HPDE6-E6E7 (cell line): ENCODE data around the gene ACSS3.
"Not testable (repeated sequence)": the region's sequence is repeated elsewhere in the genome, so short reads cannot be mapped to it uniquely, and the experiment has no call there.

Experiments used
- DNase-seq: peaks from one replicate; pipeline ENCODE4 v3.0.0; 2011; ENCODE audit warnings: missing footprints; ENCODE audit errors: extremely low spot score

Gene ACSS3, protein sequence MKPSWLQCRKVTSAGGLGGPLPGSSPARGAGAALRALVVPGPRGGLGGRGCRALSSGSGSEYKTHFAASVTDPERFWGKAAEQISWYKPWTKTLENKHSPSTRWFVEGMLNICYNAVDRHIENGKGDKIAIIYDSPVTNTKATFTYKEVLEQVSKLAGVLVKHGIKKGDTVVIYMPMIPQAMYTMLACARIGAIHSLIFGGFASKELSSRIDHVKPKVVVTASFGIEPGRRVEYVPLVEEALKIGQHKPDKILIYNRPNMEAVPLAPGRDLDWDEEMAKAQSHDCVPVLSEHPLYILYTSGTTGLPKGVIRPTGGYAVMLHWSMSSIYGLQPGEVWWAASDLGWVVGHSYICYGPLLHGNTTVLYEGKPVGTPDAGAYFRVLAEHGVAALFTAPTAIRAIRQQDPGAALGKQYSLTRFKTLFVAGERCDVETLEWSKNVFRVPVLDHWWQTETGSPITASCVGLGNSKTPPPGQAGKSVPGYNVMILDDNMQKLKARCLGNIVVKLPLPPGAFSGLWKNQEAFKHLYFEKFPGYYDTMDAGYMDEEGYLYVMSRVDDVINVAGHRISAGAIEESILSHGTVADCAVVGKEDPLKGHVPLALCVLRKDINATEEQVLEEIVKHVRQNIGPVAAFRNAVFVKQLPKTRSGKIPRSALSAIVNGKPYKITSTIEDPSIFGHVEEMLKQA

DNA sequence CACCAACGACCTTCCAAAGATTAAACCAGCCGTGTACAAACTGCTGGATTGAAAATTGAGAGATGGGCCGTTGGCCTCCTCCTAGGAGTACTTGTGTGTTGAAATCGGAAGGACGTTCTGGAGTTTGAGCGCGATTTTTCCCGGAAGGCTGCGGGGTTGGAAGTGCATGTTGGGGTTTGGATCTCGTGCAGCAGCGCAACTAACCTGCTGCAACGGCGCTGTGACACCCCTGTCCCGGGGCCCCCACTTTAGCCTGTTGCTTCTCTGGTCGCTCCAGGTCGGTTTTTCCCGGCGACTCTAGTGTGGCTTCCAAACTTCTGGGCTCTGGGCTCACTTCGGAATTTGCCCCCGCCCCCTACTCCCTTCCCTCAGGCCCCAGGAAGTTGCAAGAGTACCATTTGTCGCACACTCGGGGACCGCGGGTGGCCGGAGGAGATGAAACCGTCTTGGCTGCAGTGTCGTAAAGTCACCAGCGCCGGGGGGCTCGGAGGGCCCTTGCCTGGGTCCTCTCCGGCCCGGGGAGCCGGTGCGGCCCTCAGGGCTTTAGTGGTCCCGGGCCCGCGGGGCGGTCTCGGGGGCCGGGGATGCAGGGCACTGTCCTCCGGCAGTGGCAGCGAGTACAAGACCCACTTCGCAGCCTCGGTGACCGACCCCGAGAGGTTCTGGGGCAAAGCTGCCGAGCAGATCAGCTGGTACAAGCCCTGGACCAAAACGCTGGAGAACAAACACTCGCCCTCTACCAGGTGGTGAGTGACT lies at the start of gene ACSS3:
Gene ACSS3, plus strand, starts transcription at position 394 of the 756 bp plus-strand sequence. Its CDS starts 42 bp downstream, at position 436.
- DNase-seq, result no peak

DNA sequence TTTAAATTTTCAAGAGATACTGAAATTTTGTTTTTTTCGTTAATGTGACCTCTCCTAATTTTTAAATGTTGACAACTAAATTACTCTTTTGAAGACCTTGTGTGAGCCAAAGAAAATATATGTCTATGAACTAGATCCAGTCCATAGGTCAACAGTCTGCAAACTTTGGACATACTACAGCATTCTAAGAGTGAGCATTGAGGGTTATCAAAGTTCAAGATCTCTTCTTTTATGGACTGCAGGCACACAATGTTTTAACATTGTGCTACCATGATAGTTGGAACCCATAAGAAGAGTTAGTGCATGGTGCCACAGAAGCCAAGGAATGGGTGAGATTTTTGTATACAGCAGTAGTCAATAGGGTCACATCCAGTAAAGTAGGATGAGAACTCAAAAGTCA lies 43.0 kb upstream of the ACSS3 start:
- no peak for DNase-seq

DNA sequence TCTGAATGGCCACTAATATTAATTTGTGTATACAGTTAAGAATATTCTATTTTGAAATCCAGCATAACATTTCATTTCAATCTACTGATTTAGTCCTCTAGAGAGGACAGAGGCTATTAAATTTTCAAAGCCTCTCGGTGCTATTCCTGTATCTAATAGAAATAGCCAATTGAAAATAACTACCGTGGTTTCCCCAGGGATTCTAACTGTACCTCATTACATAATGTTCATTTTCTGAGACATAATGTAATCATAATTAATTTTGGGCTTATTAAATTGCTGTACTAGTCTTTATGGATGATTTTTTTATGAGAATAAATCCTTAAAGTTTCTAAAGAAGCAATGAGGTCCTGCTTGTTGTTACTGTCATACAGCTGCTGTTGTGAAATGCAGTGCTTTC lies 38.6 kb upstream of the ACSS3 start:
- no peak for DNase-seq

DNA sequence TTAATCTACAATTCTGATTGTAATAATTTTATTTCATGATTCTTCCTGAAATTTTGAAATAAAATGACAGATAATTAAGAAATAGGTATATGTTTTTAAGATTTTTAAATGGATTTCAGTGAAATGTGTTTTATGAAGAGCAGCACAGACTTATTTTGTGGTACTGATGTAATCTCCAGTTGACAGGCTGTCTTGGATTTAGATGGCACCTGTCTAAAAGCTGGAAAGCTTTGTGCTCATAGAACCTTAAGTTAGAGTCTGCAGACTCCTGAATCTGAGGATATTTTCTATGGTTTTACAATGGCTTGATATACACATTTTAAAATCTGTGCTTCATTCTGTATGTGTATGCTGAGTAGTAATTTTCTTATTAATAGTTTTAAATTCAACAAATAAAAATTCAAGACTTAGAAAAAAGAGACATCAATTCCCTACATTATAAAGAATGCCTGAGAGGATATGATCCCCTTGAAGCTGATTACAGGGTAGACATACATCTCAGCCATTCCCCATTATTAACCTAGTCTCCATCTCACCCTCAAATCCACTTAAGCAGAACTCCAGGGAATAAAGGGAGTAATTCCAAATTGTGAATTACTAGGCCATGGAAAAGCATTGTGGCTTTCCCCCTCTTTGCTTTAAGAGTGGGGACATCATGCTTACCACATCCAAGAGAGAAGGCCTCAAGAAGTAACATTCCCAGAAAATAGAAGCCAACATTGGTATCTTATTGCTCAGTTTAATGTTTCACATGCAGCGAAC lies 33.7 kb upstream of the ACSS3 start:
- DNase-seq, result no peak

DNA sequence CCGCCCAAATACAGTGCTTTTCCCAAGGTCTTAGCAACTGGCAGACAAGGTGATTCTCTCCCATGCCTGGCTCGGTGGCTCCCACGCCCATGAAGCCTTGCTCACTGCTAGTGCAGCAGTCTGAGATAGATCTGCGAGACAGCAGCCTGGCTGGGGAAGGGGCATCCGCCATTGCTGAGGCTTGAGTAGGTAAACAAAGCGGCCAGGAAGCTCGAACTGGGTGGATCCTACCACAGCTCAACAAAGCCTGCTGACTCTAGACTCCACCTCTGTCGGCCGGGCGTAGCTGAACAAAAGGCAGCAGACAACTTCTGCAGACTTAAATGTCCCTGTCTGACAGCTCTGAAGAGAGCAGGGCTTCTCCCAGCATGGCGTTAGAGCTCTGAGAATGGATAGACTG lies 12.9 kb upstream of the ACSS3 start:
- not testable (repeated sequence) for DNase-seq

DNA sequence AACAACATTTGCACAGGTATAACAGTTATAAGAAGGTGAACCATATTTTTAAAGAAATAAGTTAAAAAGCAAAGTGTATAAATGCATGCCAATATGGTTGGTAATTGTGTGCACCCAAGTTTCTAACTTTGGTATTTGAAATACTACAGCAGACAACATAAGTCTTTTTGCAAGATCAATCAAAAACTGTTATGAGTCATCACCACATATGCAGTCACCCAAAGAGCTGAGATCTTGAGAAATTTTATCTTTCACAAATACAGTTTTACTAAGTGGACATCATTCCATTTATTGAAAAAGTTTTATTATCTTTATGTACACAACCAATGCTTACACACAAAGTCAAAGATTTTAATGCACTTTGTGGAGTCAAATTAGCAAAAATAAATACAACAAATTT lies 7.0 kb upstream of the ACSS3 start:
- no peak for DNase-seq

DNA sequence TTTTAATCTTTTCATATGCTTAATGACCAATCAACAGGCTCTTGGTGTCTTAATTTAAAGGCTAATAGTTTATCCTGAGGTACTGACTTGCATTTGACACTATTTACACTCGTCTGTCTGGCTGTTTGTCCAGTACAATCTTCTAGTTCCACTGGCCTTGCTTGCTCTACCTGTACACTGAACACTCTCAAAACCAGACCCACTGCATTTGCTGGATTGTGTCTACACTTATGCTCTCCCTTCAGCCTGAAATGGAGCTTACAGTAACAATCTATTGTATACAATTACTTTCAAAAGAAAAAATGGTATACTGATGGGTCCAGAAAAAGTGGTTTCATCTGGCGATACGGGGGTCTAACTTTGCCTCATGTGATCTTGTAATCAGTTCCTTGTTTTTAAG lies 2.3 kb upstream of the ACSS3 start:
- no peak for DNase-seq

DNA sequence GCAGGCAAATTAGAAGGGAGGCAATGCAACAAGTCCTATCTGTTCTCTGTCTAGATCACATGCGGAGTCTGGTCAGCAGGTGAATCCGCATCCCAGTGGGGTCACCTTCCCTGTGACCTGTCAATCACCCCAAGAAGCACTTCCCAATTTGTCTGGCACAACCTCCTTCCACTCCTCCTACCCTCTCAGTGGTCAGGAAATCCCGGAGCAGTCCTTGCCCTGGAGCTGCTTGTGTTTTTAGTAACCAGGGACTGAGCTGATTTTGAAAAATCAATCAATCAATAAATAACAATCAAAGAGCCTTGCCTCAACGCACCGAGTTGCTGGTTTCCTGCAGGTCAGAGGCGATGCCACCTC lies 572 bp upstream of the ACSS3 start:
- DNase-seq, result no peak

DNA sequence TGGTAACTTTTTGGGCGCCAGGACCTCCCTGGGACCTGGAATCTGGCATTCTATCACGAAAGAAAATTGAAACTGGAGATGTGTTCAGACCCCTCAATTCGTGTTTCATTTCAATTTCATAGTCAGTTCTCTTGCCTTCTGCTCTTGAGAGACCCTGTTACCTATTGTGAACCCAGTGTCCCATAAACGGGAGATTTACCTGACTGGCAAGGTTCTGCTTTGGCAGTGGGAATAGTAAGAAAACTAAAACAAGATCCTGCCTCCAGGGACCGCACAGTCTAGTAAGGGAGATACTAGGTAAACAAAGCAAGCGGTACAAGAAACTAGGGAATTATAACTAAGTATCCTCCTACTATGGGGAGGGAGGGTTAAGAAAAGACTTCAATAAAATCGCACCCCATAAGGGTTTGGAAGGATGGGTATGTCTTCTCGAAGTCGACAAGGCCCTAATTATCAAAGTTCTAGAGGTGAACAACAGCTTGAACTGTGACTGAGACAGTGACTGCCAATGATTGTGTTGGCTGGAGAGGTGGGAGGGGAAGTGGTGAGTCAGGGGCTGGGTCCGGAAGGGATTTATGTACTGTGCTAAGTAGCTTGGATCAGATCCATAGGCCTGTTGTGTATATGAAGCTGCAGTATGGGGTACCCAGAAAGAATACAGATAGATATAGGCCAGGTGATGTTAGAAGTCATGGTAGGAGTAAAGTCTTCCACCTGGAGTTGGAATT lies 754 bp downstream of the ACSS3 start:
- no peak for DNase-seq

DNA sequence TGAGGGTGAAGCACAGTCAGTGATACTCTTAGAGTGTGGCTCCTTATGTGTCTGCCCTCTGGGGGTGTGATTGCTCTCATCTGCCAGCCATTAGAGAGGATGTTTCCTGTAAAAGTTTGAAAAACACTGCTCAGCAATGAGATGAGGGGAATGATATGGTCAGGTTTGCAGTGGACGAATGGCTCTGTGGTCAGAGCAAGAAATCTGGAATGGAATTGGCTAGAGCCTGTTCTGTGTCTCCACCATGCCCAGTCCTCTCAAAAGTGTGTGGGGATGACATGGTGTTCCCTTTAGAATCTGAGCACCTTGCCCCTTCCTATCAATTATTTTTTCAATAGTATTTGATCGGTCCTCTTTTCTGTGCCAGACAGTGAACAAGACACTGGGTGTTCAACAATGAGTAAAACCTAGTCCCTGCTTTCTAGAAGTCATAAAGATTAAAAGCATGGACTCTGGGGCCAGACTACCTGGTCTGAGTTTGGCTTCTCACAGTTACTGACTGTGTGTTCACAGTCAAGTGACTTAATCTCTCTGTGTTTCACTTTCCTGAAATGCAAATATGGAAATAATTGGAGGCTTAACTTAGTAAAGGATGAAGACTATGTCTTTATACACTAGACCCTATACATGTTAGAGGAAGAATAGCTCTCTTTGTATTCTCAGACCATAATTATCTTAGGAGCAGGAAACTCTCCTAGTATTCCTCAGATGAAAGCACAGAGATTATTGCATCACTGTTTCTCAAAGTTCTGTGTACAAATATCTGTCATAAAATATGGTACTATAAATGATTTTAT lies 1.6 kb downstream of the ACSS3 start:
- no peak for DNase-seq

DNA sequence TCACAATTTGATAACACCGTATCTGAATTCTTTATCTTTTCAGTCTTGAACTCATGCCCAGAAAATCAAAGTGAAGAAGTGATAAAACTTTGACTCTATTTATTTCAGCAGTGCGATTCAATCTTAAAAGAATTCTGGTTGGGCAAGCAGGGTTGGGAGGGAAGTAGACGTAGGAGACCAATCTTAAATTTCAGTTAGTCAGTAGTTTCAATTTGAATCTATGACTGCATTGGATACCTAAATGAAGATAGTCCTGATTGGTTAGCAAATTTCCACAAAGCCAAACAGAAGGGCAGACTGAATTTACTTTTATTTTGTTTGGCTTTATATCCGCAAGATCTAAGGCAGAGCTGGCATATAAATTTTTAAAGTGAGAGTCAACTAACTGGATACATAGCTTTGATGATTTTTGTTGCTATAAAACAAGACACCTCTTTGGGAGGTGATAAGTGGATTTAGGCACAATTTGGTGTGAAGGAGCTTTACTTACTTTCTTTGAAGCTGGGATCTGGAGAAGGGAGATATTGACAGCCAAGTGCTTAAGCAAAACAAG lies 2.6 kb downstream of the ACSS3 start:
- DNase-seq, result no peak

DNA sequence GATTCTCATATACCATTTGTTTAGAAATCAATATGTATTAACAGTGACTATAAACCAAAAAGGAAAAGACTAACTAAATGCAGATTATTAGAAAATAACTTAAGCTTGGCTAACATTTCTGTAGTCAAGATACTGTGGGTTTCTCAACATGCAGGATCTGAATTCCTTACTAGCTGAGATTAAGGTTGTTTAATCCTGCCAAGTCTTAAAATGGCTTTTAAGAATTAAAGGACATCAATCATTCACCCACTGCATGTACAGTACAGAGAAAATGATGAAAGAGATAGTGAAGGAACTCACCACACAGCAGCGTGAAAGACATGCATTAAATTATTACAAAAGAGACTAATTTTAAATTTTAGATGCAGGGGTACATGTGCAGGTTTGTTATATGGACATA lies 3.8 kb downstream of the ACSS3 start:
- no peak for DNase-seq

DNA sequence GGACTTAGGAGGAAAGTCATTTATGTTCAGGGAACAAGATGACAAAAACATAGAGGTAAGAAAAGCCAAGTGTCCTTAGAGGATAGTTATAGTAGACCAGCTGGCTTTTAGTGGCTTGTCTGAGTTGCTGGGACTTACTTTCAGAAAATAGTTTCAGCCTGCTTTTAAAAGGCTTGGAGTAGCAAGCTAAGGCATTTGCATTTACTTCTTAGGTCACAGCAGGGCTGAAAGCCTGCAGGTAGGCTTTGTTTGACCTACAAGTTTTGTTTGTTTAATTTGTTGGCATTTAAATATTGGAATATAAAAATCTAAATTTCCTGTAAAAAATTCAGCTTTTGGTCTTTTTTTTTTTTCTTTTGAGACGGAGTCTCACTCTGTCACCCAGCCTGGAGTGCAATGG lies 5.1 kb downstream of the ACSS3 start:
- DNase-seq, result no peak

DNA sequence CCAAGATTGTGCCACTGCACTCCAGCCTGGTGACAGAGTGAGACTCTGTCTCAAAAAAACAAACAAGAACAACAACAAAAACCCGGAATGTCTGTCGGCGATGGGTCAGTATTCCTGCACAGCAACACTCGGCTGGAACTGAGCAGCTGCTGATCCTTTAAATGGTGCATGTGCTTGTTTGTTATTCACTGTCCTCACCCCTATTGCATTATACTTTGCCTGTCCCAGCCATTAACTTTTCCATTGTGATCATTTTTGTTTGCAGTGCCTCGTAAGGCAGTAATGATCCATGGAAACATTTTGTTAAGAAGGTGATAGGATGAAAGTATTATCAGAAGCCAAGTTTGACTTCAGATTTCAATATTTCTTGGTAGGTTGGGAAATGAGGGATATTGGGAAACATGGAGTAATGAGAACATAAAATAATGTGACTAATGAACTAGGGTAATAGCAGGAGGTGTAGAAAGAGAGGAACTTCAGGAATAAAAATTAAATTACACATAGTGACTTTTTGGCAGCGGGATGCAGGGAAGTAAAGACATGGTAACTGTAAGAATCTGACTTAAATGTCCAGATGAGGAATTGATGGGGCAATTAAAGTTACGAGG lies 6.1 kb downstream of the ACSS3 start:
- no peak for DNase-seq

DNA sequence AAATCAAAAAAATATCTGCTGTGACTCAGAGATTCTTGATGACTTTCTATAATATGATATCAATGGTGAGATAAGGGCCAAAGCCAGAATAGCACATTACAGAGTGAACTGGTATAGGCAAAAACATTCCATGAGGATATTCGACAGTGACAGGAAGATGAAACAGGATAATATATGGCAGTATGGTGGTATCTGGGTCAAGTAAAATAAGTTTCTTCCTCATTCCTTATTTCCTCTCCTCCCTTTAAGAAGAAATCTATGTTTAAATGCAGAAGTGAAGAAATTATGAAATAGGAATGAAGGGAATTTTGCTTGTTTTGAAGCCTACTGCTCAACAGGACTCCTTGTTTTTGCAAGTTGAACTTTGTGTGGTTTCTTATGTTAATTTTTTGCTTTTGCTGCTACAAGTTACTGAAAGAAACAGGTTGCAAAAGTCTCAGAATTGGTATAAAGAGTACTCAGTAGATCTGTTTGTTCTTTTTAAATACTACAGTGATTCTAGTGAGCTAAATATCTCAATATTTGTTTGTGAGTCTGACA lies 7.0 kb downstream of the ACSS3 start:
- DNase-seq, result no peak

DNA sequence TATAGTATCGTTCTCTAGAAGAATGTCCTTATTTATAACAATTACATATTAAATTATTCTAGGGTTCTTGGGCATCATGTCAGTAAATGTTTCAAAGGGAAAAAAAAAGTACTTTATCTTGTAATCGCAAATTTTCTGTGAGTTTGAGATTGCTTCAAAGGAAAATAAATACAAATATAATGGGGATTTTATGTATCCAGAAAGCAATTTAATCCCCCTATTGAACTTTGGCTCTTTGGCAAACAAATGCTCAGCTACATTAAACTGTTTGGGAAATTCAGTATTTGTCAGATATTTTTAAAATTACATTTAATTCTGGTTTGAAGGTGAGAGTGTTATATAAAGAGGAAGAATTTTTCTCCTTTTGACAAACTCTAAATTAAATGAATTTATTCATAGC lies 8.0 kb downstream of the ACSS3 start:
- no peak for DNase-seq

DNA sequence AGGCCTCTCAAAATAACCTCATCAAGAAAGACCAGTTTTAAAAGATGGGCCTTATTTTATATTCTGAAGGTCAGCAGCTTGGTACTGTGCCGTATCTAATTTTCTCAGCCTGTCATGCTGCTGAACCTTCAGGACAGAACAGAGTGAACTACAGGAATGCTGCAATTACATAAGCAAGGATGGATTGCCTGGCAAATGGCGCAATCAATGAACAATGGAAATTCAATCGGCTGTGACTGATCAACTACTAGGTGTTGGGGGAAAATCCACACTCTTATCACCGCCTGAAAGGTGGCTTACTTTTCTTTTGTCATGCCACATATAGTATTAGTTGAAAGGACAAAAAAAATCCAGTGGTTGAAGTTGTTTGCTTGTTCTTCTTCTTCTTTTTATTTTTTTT lies 8.5 kb downstream of the ACSS3 start:
- no peak for DNase-seq

DNA sequence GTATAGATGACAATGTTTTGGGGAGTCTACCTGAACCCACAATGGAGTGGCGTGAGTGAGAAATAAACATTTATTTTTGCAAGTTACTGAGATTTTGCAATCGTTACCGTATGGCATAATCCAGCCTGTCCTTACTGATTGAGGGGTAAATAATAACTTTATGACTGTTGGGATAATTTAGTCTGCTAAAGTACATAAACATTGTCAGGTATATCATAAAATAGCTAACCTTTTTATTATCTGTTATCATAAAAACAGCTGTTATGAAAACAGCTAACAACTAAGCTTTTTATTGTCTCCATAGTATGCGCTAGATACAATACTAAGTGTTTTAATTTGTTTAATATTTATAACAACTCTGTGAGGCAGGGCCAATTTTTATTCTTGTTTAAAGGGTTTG lies 10.3 kb downstream of the ACSS3 start:
- no peak for DNase-seq

DNA sequence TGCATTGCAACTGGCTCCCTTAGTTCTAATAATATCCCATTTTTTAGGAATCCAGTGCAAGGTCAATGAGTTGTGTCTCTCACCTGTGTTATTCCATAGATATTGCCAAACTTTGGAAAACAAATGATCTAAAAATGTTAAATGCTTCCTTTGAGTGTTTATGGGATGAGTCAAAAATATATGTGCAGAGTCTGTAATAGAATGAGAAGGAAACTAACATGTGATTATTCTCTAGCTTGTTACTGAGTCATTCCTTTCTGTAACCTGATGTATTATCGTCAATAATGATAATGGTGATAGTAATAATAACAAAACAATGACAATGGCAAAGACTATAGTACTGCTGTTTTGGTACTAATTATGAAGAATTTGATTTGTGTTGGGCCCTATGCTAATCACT lies 11.5 kb downstream of the ACSS3 start:
- DNase-seq, result no peak

DNA sequence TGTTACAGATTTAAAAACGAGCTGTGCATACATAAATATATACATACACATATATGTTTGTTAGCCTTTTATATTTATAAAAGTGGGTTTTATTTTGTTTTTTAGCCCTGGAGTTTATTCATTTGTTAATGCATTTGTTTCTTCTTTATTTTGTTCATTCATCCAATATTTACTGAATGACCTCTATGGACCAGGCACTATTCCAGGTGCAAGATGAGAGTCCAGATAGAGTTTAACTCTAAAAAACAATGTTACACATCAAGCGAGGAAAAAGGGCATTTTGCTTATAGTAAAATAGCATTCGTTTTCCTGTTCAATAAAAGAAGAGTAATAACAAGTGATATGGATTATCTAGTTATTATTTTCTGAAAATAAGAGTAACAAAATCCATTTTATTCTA lies 14.2 kb downstream of the ACSS3 start:
- DNase-seq, result no peak
